HTR-8/SVneo (cell line): ENCODE results near the gene MYH16.
"Not testable (repeated sequence)": the region's sequence is repeated elsewhere in the genome, so short reads cannot be mapped to it uniquely, and the experiment has no call there.

Experiments used
- DNase-seq: peaks from one replicate; pipeline ENCODE4 v3.0.0; 2011; ENCODE audit warnings: low spot score, mixed read lengths; ENCODE audit not compliant: insufficient read length
- FAIRE-seq: peaks from 2 replicates; lab custom pipeline; 2011; peaks lifted over from hg19 to GRCh38; lab: Jason Lieb, UNC

Gene MYH16

GRCh38 chr7:99272476-99273045, at the start of gene MYH16:
Gene MYH16 (plus strand): TSS chr7:99272839.
- DNase-seq (no peak), FAIRE-seq (no peak)

- not testable (repeated sequence) for FAIRE-seq
- peak; percentile 40 for DNase-seq
Measured at GRCh38 chr7:99224263-99224898, 48.3 kb upstream of the MYH16 start.

DNA sequence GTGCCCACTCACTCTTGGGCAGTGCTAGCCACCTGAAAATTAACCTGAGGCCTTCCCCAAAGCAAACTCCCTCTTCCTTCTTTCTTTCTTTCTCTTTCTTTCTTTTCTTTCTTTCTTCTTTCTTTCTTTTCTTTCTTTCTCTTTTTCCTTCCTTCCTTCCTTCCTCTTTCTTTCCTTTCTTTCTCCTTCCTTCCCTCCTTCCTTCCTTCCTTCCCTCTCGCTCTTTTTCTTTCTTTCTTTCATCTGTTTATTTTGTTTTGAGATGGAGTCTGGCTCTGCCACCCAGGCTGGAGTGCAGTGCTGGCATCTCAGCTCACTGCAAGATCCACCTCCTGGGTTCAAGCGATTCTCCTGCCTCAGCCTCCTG, 47.8 kb upstream of the MYH16 start:
- DNase-seq (no peak), FAIRE-seq (no peak)

- FAIRE-seq (no peak), DNase-seq (no peak)
Measured at GRCh38 chr7:99229234-99229633, 43.4 kb upstream of the MYH16 start.

- DNase-seq (no peak), FAIRE-seq (no peak)
Measured at GRCh38 chr7:99232082-99232770, 40.4 kb upstream of the MYH16 start.

DNA sequence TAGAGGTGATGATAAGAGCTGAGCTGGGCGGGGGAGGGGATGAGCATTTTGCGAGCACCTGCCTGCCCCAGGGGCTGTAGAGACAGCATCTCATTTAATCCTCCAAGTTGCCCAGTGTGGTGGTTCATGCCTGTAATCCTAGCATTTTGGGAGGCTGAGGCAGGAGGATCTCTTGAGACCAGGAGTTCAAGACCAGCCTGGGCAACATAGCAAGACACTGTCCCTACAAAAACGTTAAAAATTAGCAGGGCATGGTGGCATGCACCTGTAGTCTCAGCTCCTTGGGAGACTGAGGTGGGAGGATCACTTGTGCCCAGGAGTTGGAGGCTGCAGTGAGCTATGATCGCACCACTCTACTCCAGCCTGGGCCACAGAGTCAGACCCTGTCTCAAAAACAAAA, 39.7 kb upstream of the MYH16 start:
- not testable (repeated sequence) for FAIRE-seq, DNase-seq

- FAIRE-seq (no peak), DNase-seq (no peak)
Measured at GRCh38 chr7:99234185-99234584, 38.5 kb upstream of the MYH16 start.

GRCh38 chr7:99235925-99236324, 36.7 kb upstream of the MYH16 start:
- DNase-seq (no peak), FAIRE-seq (no peak)

- FAIRE-seq, DNase-seq: not testable (repeated sequence)
Measured at GRCh38 chr7:99237876-99238275, 34.8 kb upstream of the MYH16 start.

GRCh38 chr7:99238558-99239341, 33.9 kb upstream of the MYH16 start:
- FAIRE-seq (no peak), DNase-seq (no peak)

DNA sequence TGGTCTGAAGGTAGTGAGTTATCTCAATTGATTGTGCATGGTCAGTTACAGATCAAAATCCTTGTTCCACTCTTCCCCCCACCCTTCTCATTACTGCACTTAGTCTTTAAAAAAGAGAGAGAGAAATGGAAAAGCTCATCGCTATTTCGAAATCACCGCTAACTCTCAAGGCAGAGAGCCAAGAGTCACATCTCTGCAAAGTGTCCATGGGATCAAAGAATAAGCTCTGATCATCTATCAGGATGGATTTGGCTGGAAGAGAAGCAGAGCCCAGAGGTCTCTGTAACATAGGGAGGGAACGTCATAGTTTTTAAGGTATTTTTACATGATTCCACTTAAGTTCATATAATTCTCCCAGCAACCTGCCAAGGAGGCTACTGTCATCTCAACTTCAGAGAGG, 30.0 kb upstream of the MYH16 start:
- FAIRE-seq, result no peak
- no peak for DNase-seq

DNA sequence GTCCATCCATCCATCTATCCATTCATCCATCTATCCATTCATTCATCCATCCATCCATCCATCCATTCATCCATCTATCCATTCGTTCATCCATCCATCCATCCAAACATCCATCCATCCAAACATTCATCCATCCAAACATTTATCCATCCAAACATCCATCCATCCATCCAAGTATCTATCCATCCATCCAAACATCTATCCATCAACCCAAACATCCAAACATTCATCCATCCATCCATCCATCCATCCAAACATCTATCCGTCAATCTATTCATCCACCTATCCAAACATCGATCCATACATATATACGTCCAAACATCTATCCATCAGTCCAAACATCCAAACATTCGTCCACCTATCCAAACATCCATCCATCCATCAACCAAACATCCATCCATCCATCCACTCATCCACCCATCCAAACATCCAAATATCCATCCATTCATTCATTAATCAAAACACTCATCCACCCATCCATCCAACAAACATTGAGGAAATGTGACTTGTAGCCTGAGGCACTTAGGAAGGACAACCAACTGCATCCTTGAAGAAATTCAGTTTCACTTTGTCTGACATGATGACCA, 28.8 kb upstream of the MYH16 start:
- no peak for FAIRE-seq
- no peak for DNase-seq

GRCh38 chr7:99244939-99245338, 27.7 kb upstream of the MYH16 start:
- FAIRE-seq (no peak), DNase-seq (no peak)

GRCh38 chr7:99248391-99249095, 24.1 kb upstream of the MYH16 start:
- FAIRE-seq (no peak), DNase-seq (no peak)

GRCh38 chr7:99249985-99250575, 22.6 kb upstream of the MYH16 start:
- DNase-seq (no peak), FAIRE-seq (no peak)

- no peak for DNase-seq
- no peak for FAIRE-seq
Measured at GRCh38 chr7:99252166-99252895, 20.3 kb upstream of the MYH16 start.

DNA sequence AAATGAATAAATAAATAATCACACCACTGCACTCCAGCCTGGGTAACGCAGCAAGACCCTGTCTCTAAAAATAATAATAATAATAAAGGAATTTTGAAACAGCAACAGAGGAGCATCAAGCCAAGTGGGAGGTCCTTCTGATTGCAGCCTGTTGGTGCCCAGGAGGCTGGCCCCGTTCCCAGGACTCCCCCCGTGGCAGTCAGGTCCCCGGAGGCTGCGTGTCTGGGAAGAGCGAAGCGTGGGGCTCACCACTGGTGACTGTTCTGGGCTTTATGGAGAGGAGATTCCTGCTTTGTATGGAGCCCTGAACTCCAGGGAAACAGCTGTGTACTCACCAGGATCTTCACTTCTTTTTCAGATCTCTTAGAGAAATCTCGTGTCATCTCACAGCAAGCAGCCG, 19.3 kb upstream of the MYH16 start:
- DNase-seq (no peak), FAIRE-seq (no peak)

DNA sequence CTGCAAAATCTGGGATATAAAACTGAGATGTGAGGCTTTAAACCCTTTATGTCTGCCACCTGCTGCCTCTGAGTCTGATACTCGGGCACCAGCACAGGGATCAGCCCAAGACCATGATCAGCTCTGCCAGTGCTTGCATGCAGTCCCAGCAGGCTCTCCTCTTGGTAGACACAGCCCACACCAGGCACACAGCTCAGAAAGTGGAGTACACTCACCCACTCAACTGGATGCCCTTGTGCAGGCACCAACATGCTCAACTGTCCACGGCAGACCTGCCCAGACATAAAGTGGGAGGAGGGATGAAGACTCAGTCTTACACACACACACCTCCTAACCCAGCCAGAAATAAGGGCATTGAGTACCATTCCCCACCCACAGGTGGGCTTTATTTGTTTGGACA, 18.2 kb upstream of the MYH16 start:
- DNase-seq (no peak), FAIRE-seq (no peak)

DNA sequence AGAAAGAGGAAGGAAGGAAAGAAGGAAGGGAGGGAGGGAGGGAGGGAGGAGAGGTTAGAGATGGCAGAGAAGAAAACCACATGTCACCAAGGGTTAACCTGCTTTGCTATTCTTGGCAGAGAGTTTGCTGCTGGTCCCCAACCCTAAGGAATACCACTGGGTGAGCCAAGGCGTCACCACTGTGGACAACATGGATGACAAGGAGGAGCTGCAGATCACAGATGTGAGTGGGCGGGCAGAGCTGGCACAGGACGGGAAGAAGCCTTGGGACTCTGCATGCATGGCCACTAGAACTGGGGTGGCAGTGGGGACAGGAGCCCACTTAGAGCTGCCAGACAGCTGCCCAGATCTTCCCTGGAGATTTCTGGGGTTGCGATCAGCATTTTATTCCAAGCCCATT, 17.2 kb upstream of the MYH16 start:
- FAIRE-seq, result no peak
- no peak for DNase-seq
